ENCODE results near the gene MAT2B.

The MAT2B gene

GRCh38 chr5:163562071-163562470 lies 56.7 kb downstream of the MAT2B start:
- DNase-seq = no peak

- no peak for DNase-seq
Measured at GRCh38 chr5:163563112-163563511, 57.7 kb downstream of the MAT2B start.

DNA sequence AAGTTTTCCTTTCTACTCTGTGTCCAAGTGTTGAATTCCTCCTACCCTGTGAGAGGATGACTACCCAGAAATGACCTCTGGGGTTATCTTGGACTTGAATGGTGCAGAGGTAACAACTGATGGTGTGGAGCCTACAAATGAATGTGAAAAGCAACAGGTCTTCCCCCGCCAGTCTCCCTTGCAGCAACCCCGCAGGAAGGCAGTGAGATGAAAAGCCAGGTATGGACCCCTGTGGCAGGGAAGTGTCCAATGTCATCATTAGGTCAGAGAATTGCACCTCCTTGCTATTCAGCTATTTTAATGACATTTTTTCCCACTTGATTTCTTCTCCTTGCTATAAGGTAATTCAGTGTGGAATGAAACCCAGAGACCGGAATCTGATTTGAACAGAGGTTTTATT lies 58.5 kb downstream of the MAT2B start:
- DNase-seq = no peak

DNA sequence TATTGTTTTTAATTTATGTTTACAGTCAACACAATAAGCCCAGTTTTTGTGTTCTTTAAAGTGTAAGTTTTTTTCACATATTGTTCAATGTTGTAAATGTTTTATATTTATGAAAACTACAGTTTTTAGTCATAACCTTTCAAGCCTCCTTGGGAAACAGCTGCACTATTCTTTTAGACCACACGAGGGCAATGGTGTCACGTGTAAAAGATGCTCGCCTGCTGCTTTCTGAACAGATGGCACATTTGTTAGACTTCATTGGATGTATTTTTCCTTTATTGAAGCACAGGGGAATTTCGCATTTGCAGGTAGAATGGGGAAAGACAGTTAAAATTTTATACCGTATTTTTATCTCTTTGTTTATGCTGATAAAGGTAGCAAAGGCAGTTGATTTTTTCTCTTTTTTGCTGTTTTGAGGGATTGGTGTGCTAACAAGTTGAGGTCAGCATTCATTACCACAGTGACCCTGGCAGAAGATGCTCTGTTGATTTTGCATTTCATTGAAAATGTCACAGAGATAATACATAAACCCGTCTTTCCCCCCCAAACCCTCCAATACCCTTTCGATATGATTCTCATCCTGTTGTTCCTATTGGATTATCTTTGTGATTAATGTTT lies 59.0 kb downstream of the MAT2B start:
- no peak for DNase-seq

- no peak for DNase-seq
Measured at GRCh38 chr5:163565492-163565891, 60.1 kb downstream of the MAT2B start.

- no peak for DNase-seq
Measured at GRCh38 chr5:163565931-163566608, 60.7 kb downstream of the MAT2B start.

- no peak for DNase-seq
Measured at GRCh38 chr5:163566678-163567077, 61.3 kb downstream of the MAT2B start.

- DNase-seq = no peak
Measured at GRCh38 chr5:163567811-163568210, 62.4 kb downstream of the MAT2B start.

Data from NCI-H1436 treated with DMSO at 0.1 percent for 48 hours (cell line).